Neural cell (in vitro differentiated cells): Measurements from ENCODE around the gene PWP2. TPM values are rescaled to one million over a fixed set of nuclear protein-coding genes. Genes with fewer than 3 reads are reported as not detected.

Experiments used
- H2AFZ ChIP-seq: fragments of 200-600, 300-800 bp; sonication (generic), shearing (Covaris generic); 2 replicates; pipeline ENCODE4 v1.6.0; 2014; ENCODE audit warnings: low read depth, mild to moderate bottlenecking, antibody characterized with exemption, low read length, moderate library complexity
- H3F3A ChIP-seq: fragments of 200-600 bp; shearing (Covaris generic); 2 replicates; pipeline ENCODE4 v1.6.1; 2016; ENCODE audit warnings: mild to moderate bottlenecking, moderate library complexity, mixed read lengths, antibody characterized with exemption, low read length; ENCODE audit not compliant: insufficient read depth, poor library complexity, severe bottlenecking
- H3K27ac ChIP-seq: fragments of 200-600, 300-800 bp; sonication (generic), shearing (Covaris generic); 2 replicates; pipeline ENCODE4 v1.5.1; 2014; ENCODE audit warnings: mild to moderate bottlenecking, low read length, moderate library complexity
- H3K27me3 ChIP-seq: fragments of 300-800, 200-600 bp; sonication (generic), shearing (Covaris generic); 2 replicates; pipeline ENCODE4 v1.6.0; 2014; ENCODE audit warnings: mild to moderate bottlenecking, low read depth, low read length, moderate library complexity; ENCODE audit not compliant: insufficient read depth
- H3K36me3 ChIP-seq: fragments of 300-800, 200-600 bp; sonication (generic), shearing (Covaris generic); 2 replicates; pipeline ENCODE4 v1.5.1; 2014; ENCODE audit warnings: mild to moderate bottlenecking, antibody characterized with exemption, low read length, moderate library complexity; ENCODE audit not compliant: insufficient read depth
- H3K4me2 ChIP-seq: fragments of 300-800, 200-600 bp; sonication (generic), shearing (Covaris generic); 2 replicates; pipeline ENCODE4 v1.6.0; 2014; ENCODE audit warnings: mild to moderate bottlenecking, low read length
- H3K4me3 ChIP-seq: fragments of 300-800, 200-600 bp; sonication (generic), shearing (Covaris generic); 2 replicates; pipeline ENCODE4 v1.5.1; 2014; ENCODE audit warnings: mild to moderate bottlenecking, low read length, moderate library complexity
- H3K79me2 ChIP-seq: fragments of 200-600 bp; shearing (Covaris generic); replicated peaks from 2 replicates; pipeline ENCODE4 v1.6.0; 2014; ENCODE audit warnings: mild to moderate bottlenecking, low read length, moderate library complexity; ENCODE audit not compliant: insufficient read depth
- H3K9ac ChIP-seq: fragments of 300-800, 200-600 bp; sonication (generic), shearing (Covaris generic); 2 replicates; pipeline ENCODE4 v1.6.1; 2016; ENCODE audit warnings: mild to moderate bottlenecking, low read length, mixed read lengths
- H3K9me2 ChIP-seq: fragments of 200-600 bp; shearing (Covaris generic); 2 replicates; pipeline ENCODE4 v1.6.1; 2016; ENCODE audit warnings: mild to moderate bottlenecking, low read length, mixed read lengths; ENCODE audit not compliant: insufficient read depth
- H3K9me3 ChIP-seq: fragments of 200-600, 300-800 bp; sonication (generic), shearing (Covaris generic); 2 replicates; pipeline ENCODE4 v1.6.1; 2016; ENCODE audit warnings: mild to moderate bottlenecking, mixed run types, low read length, moderate library complexity, mixed read lengths
- H4K20me1 ChIP-seq: fragments of 200-600 bp; shearing (Covaris generic); 2 replicates; pipeline ENCODE4 v1.6.1; 2016; ENCODE audit warnings: mild to moderate bottlenecking, mixed run types; ENCODE audit not compliant: insufficient read depth
- CTCF ChIP-seq: fragments of 450-650 bp; IDR thresholded peaks from 2 replicates; pipeline ENCODE4 v1.5.1; 2014; ENCODE audit warnings: antibody characterized with exemption, mild to moderate bottlenecking, moderate library complexity; ENCODE audit not compliant: poor library complexity, severe bottlenecking
- EP300 ChIP-seq: fragments of 450-650 bp; conservative IDR thresholded peaks from 2 replicates; pipeline ENCODE4 v1.6.1; 2014; ENCODE audit warnings: antibody characterized with exemption, mild to moderate bottlenecking, moderate library complexity; ENCODE audit not compliant: poor library complexity, severe bottlenecking
- EZH2 ChIP-seq: fragments of 200-600, 300-800 bp; shearing (Covaris generic), sonication (generic); IDR thresholded peaks from 2 replicates; pipeline ENCODE4 v1.6.1; 2014; ENCODE audit warnings: antibody characterized with exemption, low read length, borderline replicate concordance, mild to moderate bottlenecking; ENCODE audit not compliant: insufficient read depth, poor library complexity, severe bottlenecking
- MXI1 ChIP-seq: fragments of 450-650 bp; conservative IDR thresholded peaks from 2 replicates; pipeline ENCODE4 v1.6.1; 2014; ENCODE audit warnings: antibody characterized with exemption, mild to moderate bottlenecking; ENCODE audit not compliant: poor library complexity, severe bottlenecking
- POLR2AphosphoS5 ChIP-seq: IDR thresholded peaks from 2 replicates; pipeline ENCODE4 v1.6.1; 2012
- RAD21 ChIP-seq: fragments of 450-650 bp; conservative IDR thresholded peaks from 2 replicates; pipeline ENCODE4 v1.6.1; 2014; ENCODE audit warnings: antibody characterized with exemption, mild to moderate bottlenecking, moderate library complexity
- SMC3 ChIP-seq: fragments of 450-650 bp; conservative IDR thresholded peaks from 2 replicates; pipeline ENCODE4 v1.6.1; 2014; ENCODE audit warnings: antibody characterized with exemption, mild to moderate bottlenecking, moderate library complexity; ENCODE audit not compliant: poor library complexity
- TAF1 ChIP-seq: IDR thresholded peaks from 2 replicates; pipeline ENCODE4 v1.6.1; 2012; ENCODE audit warnings: low read depth
- polyA plus RNA-seq: library from polyadenylated mRNA; depleted of rRNA; stranded (reverse); fragments of >200 nt; gene quantifications from 2 replicates; pipeline ENCODE4 v1.2.3, GENCODE V29; 2014
- TF ChIP-seq, protein P1 (sequence below): IDR thresholded peaks from 2 replicates; pipeline ENCODE4 v1.6.1; 2012; ENCODE audit warnings: borderline replicate concordance

Gene PWP2
- polyA plus RNA-seq, 1 donor from 2014 or later = 1.7 TPM

GRCh38 chr21:44090325-44090724, 16.9 kb upstream of the PWP2 start:
- no peaks in the 10 kb centered on the region for H3F3A ChIP-seq
- H3K4me2 ChIP-seq = no peak overlapping the region
- peaks cover 3% of the 10 kb centered on the region for H3K36me3 ChIP-seq
- no peaks in the 10 kb centered on the region for H3K27me3 ChIP-seq
- no peaks in the 10 kb centered on the region for H3K9me2 ChIP-seq
- no peaks in the 10 kb centered on the region for H3K9me3 ChIP-seq
- TF ChIP-seq POLR2AphosphoS5 = no peak
- H4K20me1 ChIP-seq = no peaks in the 10 kb centered on the region
- H3K27ac ChIP-seq = no peak overlapping the region
- no peaks in the 10 kb centered on the region for H3K79me2 ChIP-seq
- no peak overlapping the region for H2AFZ ChIP-seq
- H3K9ac ChIP-seq = no peak overlapping the region
- no peak overlapping the region for H3K4me3 ChIP-seq

DNA sequence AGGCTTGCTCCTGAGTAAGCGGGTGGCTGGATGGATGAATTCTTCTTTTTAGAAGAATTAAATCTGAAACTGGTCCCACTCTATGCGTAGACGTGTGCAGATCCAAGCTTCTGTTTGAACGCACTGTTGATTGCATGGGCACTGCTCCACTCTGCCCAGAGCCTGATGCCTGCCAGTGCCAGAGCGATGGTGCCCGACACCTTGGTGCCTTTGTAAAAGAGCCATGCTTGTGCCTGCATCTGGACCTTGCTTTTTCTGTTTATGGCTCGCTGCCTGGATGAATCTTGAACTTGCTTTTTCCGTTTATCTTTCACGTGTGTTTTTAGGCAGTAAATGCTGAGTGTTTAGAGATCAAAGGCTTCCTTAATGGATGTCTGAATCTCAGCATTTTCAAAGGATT, 15.0 kb upstream of the PWP2 start:
- no peak overlapping the region for H3K9ac ChIP-seq
- TF ChIP-seq RAD21 (no peak), CTCF (no peak), EZH2 (no peak), EP300 (no peak), TAF1 (no peak), MXI1 (no peak), SMC3 (no peak), POLR2AphosphoS5 (no peak)
- TF ChIP-seq, protein P1, sequence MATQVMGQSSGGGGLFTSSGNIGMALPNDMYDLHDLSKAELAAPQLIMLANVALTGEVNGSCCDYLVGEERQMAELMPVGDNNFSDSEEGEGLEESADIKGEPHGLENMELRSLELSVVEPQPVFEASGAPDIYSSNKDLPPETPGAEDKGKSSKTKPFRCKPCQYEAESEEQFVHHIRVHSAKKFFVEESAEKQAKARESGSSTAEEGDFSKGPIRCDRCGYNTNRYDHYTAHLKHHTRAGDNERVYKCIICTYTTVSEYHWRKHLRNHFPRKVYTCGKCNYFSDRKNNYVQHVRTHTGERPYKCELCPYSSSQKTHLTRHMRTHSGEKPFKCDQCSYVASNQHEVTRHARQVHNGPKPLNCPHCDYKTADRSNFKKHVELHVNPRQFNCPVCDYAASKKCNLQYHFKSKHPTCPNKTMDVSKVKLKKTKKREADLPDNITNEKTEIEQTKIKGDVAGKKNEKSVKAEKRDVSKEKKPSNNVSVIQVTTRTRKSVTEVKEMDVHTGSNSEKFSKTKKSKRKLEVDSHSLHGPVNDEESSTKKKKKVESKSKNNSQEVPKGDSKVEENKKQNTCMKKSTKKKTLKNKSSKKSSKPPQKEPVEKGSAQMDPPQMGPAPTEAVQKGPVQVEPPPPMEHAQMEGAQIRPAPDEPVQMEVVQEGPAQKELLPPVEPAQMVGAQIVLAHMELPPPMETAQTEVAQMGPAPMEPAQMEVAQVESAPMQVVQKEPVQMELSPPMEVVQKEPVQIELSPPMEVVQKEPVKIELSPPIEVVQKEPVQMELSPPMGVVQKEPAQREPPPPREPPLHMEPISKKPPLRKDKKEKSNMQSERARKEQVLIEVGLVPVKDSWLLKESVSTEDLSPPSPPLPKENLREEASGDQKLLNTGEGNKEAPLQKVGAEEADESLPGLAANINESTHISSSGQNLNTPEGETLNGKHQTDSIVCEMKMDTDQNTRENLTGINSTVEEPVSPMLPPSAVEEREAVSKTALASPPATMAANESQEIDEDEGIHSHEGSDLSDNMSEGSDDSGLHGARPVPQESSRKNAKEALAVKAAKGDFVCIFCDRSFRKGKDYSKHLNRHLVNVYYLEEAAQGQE = no peak
- H3K27me3 ChIP-seq = no peaks in the 10 kb centered on the region
- H3K9me2 ChIP-seq = no peaks in the 10 kb centered on the region
- H3F3A ChIP-seq = no peaks in the 10 kb centered on the region
- no peak overlapping the region for H2AFZ ChIP-seq
- H3K79me2 ChIP-seq = no peaks in the 10 kb centered on the region
- peaks cover 3% of the 10 kb centered on the region for H3K36me3 ChIP-seq
- H4K20me1 ChIP-seq = no peaks in the 10 kb centered on the region
- no peaks in the 10 kb centered on the region for H3K9me3 ChIP-seq
- H3K27ac ChIP-seq = no peak overlapping the region
- no peak overlapping the region for H3K4me2 ChIP-seq
- no peak overlapping the region for H3K4me3 ChIP-seq

GRCh38 chr21:44093761-44094160, 13.4 kb upstream of the PWP2 start:
- TF ChIP-seq, protein P1 = no peak
- TF ChIP-seq EP300 (no peak), CTCF (no peak), MXI1 (no peak), SMC3 (no peak), EZH2 (no peak), RAD21 (no peak), POLR2AphosphoS5 (no peak), TAF1 (no peak)
- H3K4me3 ChIP-seq = no peak overlapping the region
- H3K36me3 ChIP-seq = peaks cover 3% of the 10 kb centered on the region
- H3K27me3 ChIP-seq = no peaks in the 10 kb centered on the region
- H3K79me2 ChIP-seq = no peaks in the 10 kb centered on the region
- H3K4me2 ChIP-seq = no peak overlapping the region
- no peaks in the 10 kb centered on the region for H3F3A ChIP-seq
- H2AFZ ChIP-seq = no peak overlapping the region
- no peak overlapping the region for H3K27ac ChIP-seq
- H3K9ac ChIP-seq = no peak overlapping the region
- H3K9me2 ChIP-seq = no peaks in the 10 kb centered on the region
- no peaks in the 10 kb centered on the region for H3K9me3 ChIP-seq
- no peaks in the 10 kb centered on the region for H4K20me1 ChIP-seq
